ENCODE data around the gene ST3GAL4. TPM values are rescaled to one million over a fixed set of nuclear protein-coding genes. Genes with fewer than 3 reads are reported as not detected.

The ST3GAL4 gene
- total RNA-seq, 1 experiment from 2014 or later, result 17.3 TPM

DNA sequence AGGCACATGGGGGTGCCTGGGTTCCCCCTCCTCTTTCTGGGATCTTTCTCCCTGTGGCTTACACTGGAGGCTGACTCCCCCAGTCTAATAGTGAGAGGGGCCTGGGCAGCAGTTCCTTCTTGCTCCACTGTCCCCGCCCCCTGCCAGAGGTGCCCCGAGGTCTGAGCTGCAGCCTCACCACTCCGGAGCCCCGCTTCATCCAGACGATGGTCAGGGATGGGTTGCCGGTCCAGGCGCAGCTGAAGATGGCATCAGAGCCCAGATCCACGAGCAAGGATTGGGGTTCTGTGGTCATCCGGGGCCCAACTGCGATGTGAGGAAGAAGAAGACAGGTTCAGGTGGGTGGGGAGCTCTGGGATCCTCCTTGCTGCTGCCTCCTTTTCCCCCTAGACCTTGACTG lies 91.1 kb downstream of the ST3GAL4 start:
- POLR2A ChIA-PET, result no interaction called here
- Mint-ChIP-seq H3K27me3 (ENCODE audit: low read depth) (no peaks in the 10 kb centered on the region; the same call in none of the 2 replicates), H3K27ac (no peak overlapping the region), H3K4me3 (no peak overlapping the region), H3K4me1 (peaks cover 14% of the 10 kb centered on the region), H3K9me3 (peaks cover 20% of the 10 kb centered on the region), H3K36me3 (peaks cover 17% of the 10 kb centered on the region)
- no peak for TF ChIP-seq NFATC4 (CRISPR knock-in tag; IDR thresholded peaks at IDR 0.05)
- no peak for TF ChIP-seq OVOL2 (CRISPR knock-in tag; IDR thresholded peaks at IDR 0.05; ENCODE audit: borderline replicate concordance)
- TF ChIP-seq JUN (CRISPR knock-in tag; IDR thresholded peaks at IDR 0.05), result no peak
- TF ChIP-seq ZBTB43 (CRISPR knock-in tag; IDR thresholded peaks at IDR 0.05), result no peak
- TF ChIP-seq TCF7 (CRISPR knock-in tag; IDR thresholded peaks at IDR 0.05; ENCODE audit: low read depth), result no peak
- TF ChIP-seq CREB1 (CRISPR knock-in tag; IDR thresholded peaks at IDR 0.05), result no peak
- TF ChIP-seq MXD4 (CRISPR knock-in tag; IDR thresholded peaks at IDR 0.05; ENCODE audit: borderline replicate concordance), result no peak
- TF ChIP-seq, protein P1, sequence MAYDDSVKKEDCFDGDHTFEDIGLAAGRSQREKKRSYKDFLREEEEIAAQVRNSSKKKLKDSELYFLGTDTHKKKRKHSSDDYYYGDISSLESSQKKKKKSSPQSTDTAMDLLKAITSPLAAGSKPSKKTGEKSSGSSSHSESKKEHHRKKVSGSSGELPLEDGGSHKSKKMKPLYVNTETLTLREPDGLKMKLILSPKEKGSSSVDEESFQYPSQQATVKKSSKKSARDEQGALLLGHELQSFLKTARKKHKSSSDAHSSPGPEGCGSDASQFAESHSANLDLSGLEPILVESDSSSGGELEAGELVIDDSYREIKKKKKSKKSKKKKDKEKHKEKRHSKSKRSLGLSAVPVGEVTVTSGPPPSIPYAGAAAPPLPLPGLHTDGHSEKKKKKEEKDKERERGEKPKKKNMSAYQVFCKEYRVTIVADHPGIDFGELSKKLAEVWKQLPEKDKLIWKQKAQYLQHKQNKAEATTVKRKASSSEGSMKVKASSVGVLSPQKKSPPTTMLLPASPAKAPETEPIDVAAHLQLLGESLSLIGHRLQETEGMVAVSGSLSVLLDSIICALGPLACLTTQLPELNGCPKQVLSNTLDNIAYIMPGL (CRISPR knock-in tag; IDR thresholded peaks at IDR 0.05), result no peak
- TF ChIP-seq ESRRA (CRISPR knock-in tag; IDR thresholded peaks at IDR 0.05; ENCODE audit: borderline replicate concordance), result no peak
- no peak for TF ChIP-seq NR2C2 (CRISPR knock-in tag; IDR thresholded peaks at IDR 0.05)
- CTCF ChIA-PET, result interaction anchor here (0.6 to 11.2 kb wide), 2 partner anchors 34 to 58 kb away, joined by 4 to 147 read pairs; no protein-coding TSS in a partner anchor
- DNase-seq (ENCODE audit: low spot score) (no peak), ATAC-seq (no peak)

DNA sequence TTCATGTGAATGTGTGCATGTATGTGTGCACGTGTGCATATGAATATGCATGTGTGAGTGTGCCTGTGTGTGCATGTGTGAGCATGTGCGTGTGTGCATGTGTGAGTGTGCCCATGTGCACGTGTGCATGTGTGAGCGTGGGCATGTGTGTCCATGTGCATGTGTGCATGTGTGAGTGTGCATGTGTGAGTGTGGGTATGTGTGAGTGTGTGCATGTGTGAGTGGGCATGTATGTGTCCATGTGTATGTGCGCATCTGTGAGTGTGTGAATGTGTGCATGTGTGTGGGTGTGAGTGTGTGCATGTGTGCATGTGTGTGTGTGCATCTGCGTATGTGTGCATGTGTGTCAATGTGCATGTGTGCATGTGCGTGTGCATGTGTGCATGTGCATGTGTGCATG lies 94.7 kb downstream of the ST3GAL4 start:
- no peak for DNase-seq (ENCODE audit: low spot score)
- POLR2A ChIA-PET, result no interaction called here
- peak overlapping the region; percentile 38; the same call in 1 of the 2 replicates for H3K27ac Mint-ChIP-seq
- CTCF ChIA-PET, result interaction anchor here (11.2 kb wide), 1 partner anchor 30 kb away, joined by 147 read pairs; no protein-coding TSS in a partner anchor
- no peaks in the 10 kb centered on the region; the same call in none of the 2 replicates for H3K27me3 Mint-ChIP-seq (ENCODE audit: low read depth)
- peaks cover 18% of the 10 kb centered on the region for H3K36me3 Mint-ChIP-seq
- peaks cover 20% of the 10 kb centered on the region for H3K9me3 Mint-ChIP-seq
- no peak for ATAC-seq
- H3K4me1 Mint-ChIP-seq, result no peaks in the 10 kb centered on the region
- H3K4me3 Mint-ChIP-seq, result no peak overlapping the region
- TF ChIP-seq NFE2L1 (CRISPR knock-in tag; IDR thresholded peaks at IDR 0.05) (no peak), NR3C1 (CRISPR knock-in tag; conservative IDR thresholded peaks at IDR 0.05; ENCODE audit: low read depth) (no peak), JUN (CRISPR knock-in tag; IDR thresholded peaks at IDR 0.05) (no peak), FOXJ3 (CRISPR knock-in tag; IDR thresholded peaks at IDR 0.05; ENCODE audit: borderline replicate concordance) (no peak), ZNF671 (CRISPR knock-in tag; IDR thresholded peaks at IDR 0.05) (no peak), FOXK1 (CRISPR knock-in tag; IDR thresholded peaks at IDR 0.05) (no peak), USF1 (CRISPR knock-in tag; IDR thresholded peaks at IDR 0.05) (no peak), CTCF (IDR thresholded peaks at IDR 0.05) (no peak), EMX1 (CRISPR knock-in tag; IDR thresholded peaks at IDR 0.05) (no peak), ATF1 (CRISPR knock-in tag; IDR thresholded peaks at IDR 0.05) (no peak), NR1H2 (CRISPR knock-in tag; IDR thresholded peaks at IDR 0.05) (no peak), ZNF281 (CRISPR knock-in tag; IDR thresholded peaks at IDR 0.05) (no peak), AR (CRISPR knock-in tag; IDR thresholded peaks at IDR 0.05) (no peak), NR2C2 (CRISPR knock-in tag; IDR thresholded peaks at IDR 0.05) (no peak)
- TF ChIP-seq, protein P2, sequence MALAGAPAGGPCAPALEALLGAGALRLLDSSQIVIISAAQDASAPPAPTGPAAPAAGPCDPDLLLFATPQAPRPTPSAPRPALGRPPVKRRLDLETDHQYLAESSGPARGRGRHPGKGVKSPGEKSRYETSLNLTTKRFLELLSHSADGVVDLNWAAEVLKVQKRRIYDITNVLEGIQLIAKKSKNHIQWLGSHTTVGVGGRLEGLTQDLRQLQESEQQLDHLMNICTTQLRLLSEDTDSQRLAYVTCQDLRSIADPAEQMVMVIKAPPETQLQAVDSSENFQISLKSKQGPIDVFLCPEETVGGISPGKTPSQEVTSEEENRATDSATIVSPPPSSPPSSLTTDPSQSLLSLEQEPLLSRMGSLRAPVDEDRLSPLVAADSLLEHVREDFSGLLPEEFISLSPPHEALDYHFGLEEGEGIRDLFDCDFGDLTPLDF (CRISPR knock-in tag; IDR thresholded peaks at IDR 0.05), result no peak
